HCT116 (cell line): Measurements from ENCODE around the gene EMSY. TPM values are rescaled to one million over a fixed set of nuclear protein-coding genes. Genes with fewer than 3 reads are reported as not detected.
A peak's percentile ranks its signal among the peaks of the same experiment; 100 is the strongest.
"Not testable (repeated sequence)": the region's sequence is repeated elsewhere in the genome, so short reads cannot be mapped to it uniquely, and the experiment has no call there.

Experiments
- ATAC-seq: fragments of 200-7000 bp; cut with Tn5 transposase; 2 replicates; pipeline ENCODE4 v1.9.1; 2020; ENCODE audit warnings: mild to moderate bottlenecking, moderate library complexity
- BruUV-seq: library from RNA; stranded (reverse); fragments of 400-500 nt; replicated peaks from 2 replicates; lab custom pipeline; 2021; lab: Mats Ljungman, UMichigan
- CTCF ChIA-PET: fragments of 300-600 bp; sonication (Branson Sonifier 250); formaldehyde crosslinking; loops from one replicate; lab custom pipeline; 2021; ENCODE audit warnings: antibody characterized with exemption; lab: Charles Lee
- POLR2A ChIA-PET: fragments of 300-600, 350-600 bp; sonication (Branson Sonifier 250); formaldehyde crosslinking; loops from one replicate; lab custom pipeline; 2021; ENCODE audit warnings: antibody characterized with exemption; lab: Charles Lee
- RAD21 ChIA-PET, 2 experiments: fragments of 300-600 bp; sonication (Branson Sonifier 250); formaldehyde crosslinking; loops; one replicate each; lab custom pipeline; 2023; ENCODE audit warnings: low total read pairs in 2 of 2; ENCODE audit not compliant: uncharacterized antibody in 2 of 2, unreplicated experiment in 2 of 2, low non-redundant PET in 1 of 2; lab: Charles Lee
- DNase-seq: peaks from one replicate; pipeline ENCODE4 v3.0.0-alpha.2; 2010; ENCODE audit warnings: low read depth, low spot score
- H2AFZ ChIP-seq: fragments of 200-600 bp; shearing (Covaris generic), sonication (generic); 2 replicates; pipeline ENCODE4 v1.6.1; 2017; ENCODE audit warnings: low read depth, mixed run types, mixed read lengths, antibody characterized with exemption, low read length; ENCODE audit not compliant: poor library complexity, severe bottlenecking
- H3K27ac ChIP-seq: 2 replicates; pipeline ENCODE4 v1.5.1; 2012; ENCODE audit warnings: low read depth, low read length
- H3K27me3 ChIP-seq: fragments of 200-600 bp; sonication (generic); 2 replicates; pipeline ENCODE4 v1.6.1; 2016; ENCODE audit warnings: mixed run types, low read length, mixed read lengths; ENCODE audit not compliant: insufficient read depth
- H3K36me3 ChIP-seq, 2 experiments: fragments of 200-500 bp in 1 of 2; fragments of 200-600 bp in 1 of 2; sonication (Bioruptor generic) in 1 of 2; sonication (generic) in 1 of 2; 2 replicates each; pipeline versions ENCODE4 v1.5.1 to v1.6.1; 2014 to 2016; ENCODE audit warnings: low read length in 2 of 2, inconsistent platforms in 1 of 2, mixed read lengths in 1 of 2, mixed run types in 1 of 2; ENCODE audit not compliant: insufficient read depth in 2 of 2, control insufficient read depth in 1 of 2
- H3K4me1 ChIP-seq, 2 experiments: fragments of 200-600 bp in 1 of 2; sonication (generic) in 1 of 2; 2 replicates each; pipeline versions ENCODE4 v1.5.1 to v1.6.1; 2012 to 2017; ENCODE audit warnings: low read length in 2 of 2, inconsistent platforms in 1 of 2, mild to moderate bottlenecking in 1 of 2, mixed read lengths in 1 of 2, mixed run types in 1 of 2, moderate library complexity in 1 of 2; ENCODE audit not compliant: insufficient read depth in 2 of 2, control insufficient read depth in 1 of 2
- H3K4me2 ChIP-seq: fragments of 200-600 bp; sonication (generic); 2 replicates; pipeline ENCODE4 v1.6.1; 2017; ENCODE audit warnings: mixed run types, low read length, mixed read lengths
- H3K4me3 ChIP-seq, 2 experiments: fragments of 200-600 bp in 1 of 2; sonication (generic) in 1 of 2; replicated peaks in 1 of 2; 2 replicates each; pipeline ENCODE4 v1.5.1; 2011 to 2016; ENCODE audit warnings: low read length in 2 of 2, control low read depth in 1 of 2, low read depth in 1 of 2, mild to moderate bottlenecking in 1 of 2, mixed read lengths in 1 of 2, mixed run types in 1 of 2
- H3K79me2 ChIP-seq: fragments of 200-600 bp; sonication (generic); 2 replicates; pipeline ENCODE4 v1.6.1; 2017; ENCODE audit warnings: mild to moderate bottlenecking, mixed run types, low read length, moderate library complexity, mixed read lengths; ENCODE audit not compliant: insufficient read depth
- H3K9ac ChIP-seq: fragments of 200-600 bp; sonication (generic); 2 replicates; pipeline ENCODE4 v1.6.1; 2016; ENCODE audit warnings: low read length, mixed read lengths
- H3K9me2 ChIP-seq: fragments of 200-600 bp; sonication (generic), shearing (Covaris generic); 2 replicates; pipeline ENCODE4 v1.6.1; 2017; ENCODE audit warnings: mixed run types, mild to moderate bottlenecking, moderate library complexity; ENCODE audit not compliant: insufficient read depth
- H3K9me3 ChIP-seq, 2 experiments: fragments of 200-500 bp in 1 of 2; fragments of 200-600 bp in 1 of 2; sonication (Bioruptor generic) in 1 of 2; sonication (generic) in 1 of 2; 2 replicates each; pipeline ENCODE4 v1.6.1; 2014 to 2017; ENCODE audit warnings: low read length in 2 of 2, mixed read lengths in 2 of 2, inconsistent platforms in 1 of 2, low read depth in 1 of 2, mild to moderate bottlenecking in 1 of 2, mixed run types in 1 of 2, moderate library complexity in 1 of 2; ENCODE audit not compliant: control insufficient read depth in 1 of 2, insufficient read depth in 1 of 2
- H4K20me1 ChIP-seq: fragments of 200-600 bp; sonication (generic), shearing (Covaris generic); 2 replicates; pipeline ENCODE4 v1.6.1; 2017; ENCODE audit warnings: mixed run types, mild to moderate bottlenecking, moderate library complexity; ENCODE audit not compliant: insufficient read depth
- ATF3 ChIP-seq: IDR thresholded peaks from 2 replicates; pipeline ENCODE4 v1.6.1; 2012
- CBX3 ChIP-seq: IDR thresholded peaks from 2 replicates; pipeline ENCODE4 v1.6.1; 2012; ENCODE audit warnings: low read depth
- JUND ChIP-seq: IDR thresholded peaks from 2 replicates; pipeline ENCODE4 v1.6.1; 2012
- POLR2A ChIP-seq: IDR thresholded peaks from 2 replicates; pipeline ENCODE4 v1.7.0; 2011; ENCODE audit warnings: borderline replicate concordance; ENCODE audit not compliant: insufficient read depth, insufficient read length; ENCODE audit errors: extremely low read depth
- intact Hi-C: fragments of 100-400 bp; cut with micrococcal nuclease; formaldehyde crosslinking; loops from 2 replicates; pipeline ENCODE4 v1.10.0; 2022
- total RNA-seq: library from RNA; stranded (reverse); gene quantifications from one replicate; pipeline ENCODE4 v1.2.1, GENCODE V29; 2021; ENCODE audit not compliant: unreplicated experiment

The EMSY gene
- total RNA-seq, 1 experiment from 2014 or later = 22.7 TPM

DNA sequence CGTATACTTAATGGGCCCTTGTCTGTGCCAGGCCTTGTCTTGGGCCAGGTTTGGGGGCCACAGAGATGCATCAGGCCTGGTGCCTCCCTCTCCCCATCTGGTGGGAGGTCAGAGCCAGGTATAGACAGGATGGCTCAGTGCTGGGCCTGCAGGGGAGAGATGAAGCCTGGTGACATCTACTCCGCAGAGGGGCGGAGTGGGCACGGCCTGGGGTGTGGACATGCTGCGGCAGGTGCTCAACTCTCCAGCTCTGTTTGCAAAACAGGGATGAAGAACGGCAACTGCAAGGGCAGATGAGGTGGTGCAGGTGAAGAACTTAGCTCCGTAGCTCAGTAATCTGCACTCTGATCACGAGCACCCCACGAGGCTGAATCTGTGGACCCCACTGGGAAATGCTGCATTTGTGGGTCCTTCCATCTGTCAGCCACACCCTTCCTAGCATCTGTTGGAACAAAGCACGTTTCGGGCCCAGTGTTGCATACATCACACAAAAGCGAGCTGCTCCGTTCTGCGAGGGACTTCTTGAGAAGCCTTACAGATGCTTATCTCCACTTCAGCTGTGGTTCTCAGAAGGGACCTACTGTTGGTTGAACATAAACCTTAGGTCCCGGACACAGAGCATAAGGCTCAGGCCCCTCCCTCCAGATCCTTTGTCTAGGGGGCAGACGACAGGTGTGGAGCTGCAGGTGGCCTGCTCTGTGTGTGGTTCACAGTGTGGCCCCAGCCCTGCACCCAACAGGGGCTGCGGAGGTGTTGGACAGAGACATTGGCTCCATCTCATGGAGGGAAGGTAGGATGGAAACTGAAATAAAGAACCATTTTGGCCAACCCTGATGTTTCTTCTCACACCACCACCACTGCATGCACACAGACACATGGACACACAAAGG lies 147.5 kb downstream of the EMSY start:
- no peaks in the 10 kb centered on the region for H4K20me1 ChIP-seq
- H3K4me3 ChIP-seq = no peak overlapping the region
- no peak overlapping the region; the same call in 1 of the 2 replicates for H3K4me2 ChIP-seq
- H2AFZ ChIP-seq = no peak overlapping the region
- RAD21 ChIA-PET = no interaction called here
- H3K27me3 ChIP-seq = no peaks in the 10 kb centered on the region
- DNase-seq (no peak), ATAC-seq (no peak)
- H3K79me2 ChIP-seq = no peaks in the 10 kb centered on the region
- no peaks in the 10 kb centered on the region for H3K9me3 ChIP-seq
- H3K4me1 ChIP-seq = peaks cover 0 to 7% of the 10 kb centered on the region in 2 experiments; a peak in 2 of 4 replicates
- POLR2A ChIA-PET = no interaction called here
- no peak overlapping the region for H3K27ac ChIP-seq
- intact Hi-C loops = no loop called here
- no peaks in the 10 kb centered on the region for H3K36me3 ChIP-seq
- TF ChIP-seq ATF3 (no peak), CBX3 (no peak), POLR2A (no peak)
- CTCF ChIA-PET = no interaction called here
- no TSS peak for BruUV-seq
- no peak overlapping the region for H3K9ac ChIP-seq
- H3K9me2 ChIP-seq = no peaks in the 10 kb centered on the region

- Histone ChIP-seq H3K79me2 (no peaks in the 10 kb centered on the region), H4K20me1 (no peaks in the 10 kb centered on the region), H3K4me2 (no peak overlapping the region; the same call in 1 of the 2 replicates), H3K9me2 (no peaks in the 10 kb centered on the region), H3K9ac (no peak overlapping the region), H3K4me3 (no peak overlapping the region), H2AFZ (no peak overlapping the region), H3K27ac (no peak overlapping the region), H3K4me1 (peaks cover 0 to 7% of the 10 kb centered on the region in 2 experiments; a peak in 2 of 4 replicates)
- no TSS peak for BruUV-seq
- RAD21 ChIA-PET = no interaction called here
- intact Hi-C loops = no loop called here
- ATAC-seq = peak; percentile 59
- CTCF ChIA-PET = no interaction called here
- POLR2A ChIA-PET = no interaction called here
- TF ChIP-seq JUND = no peak
- TF ChIP-seq, all 23 proteins: peak for 0
- H3K9me3 ChIP-seq = no peaks in the 10 kb centered on the region
- no peak for DNase-seq
- no peaks in the 10 kb centered on the region for H3K36me3 ChIP-seq
- no peaks in the 10 kb centered on the region for H3K27me3 ChIP-seq
Measured at GRCh38 chr11:76592961-76593360, 148.1 kb downstream of the EMSY start.

DNA sequence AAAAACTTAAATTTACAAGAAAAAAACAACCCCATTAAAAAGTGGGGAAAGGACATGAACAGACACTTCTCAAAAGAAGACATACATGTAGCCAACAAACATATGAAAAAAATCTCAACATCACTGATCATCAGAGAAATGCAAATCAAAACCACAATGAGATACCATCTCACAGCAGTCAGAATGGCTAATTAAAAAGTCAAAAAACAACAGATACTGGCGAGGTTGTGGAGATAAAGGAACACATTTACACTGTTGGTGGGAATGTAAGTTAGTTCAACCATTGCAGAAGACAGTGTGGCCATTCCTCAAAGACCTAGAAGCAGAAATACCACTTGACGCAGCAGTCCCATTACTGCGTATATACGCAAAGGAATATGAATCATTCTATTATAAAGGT lies 150.3 kb downstream of the EMSY start:
- H3K4me2 ChIP-seq, H3K27ac ChIP-seq, POLR2A ChIA-PET, BruUV-seq, H3K9me3 ChIP-seq, H2AFZ ChIP-seq, DNase-seq, H3K4me1 ChIP-seq, H3K9ac ChIP-seq, H3K36me3 ChIP-seq, ATAC-seq, H3K79me2 ChIP-seq, RAD21 ChIA-PET, H4K20me1 ChIP-seq, H3K27me3 ChIP-seq, H3K4me3 ChIP-seq, H3K9me2 ChIP-seq, CTCF ChIA-PET: not testable (repeated sequence)
- intact Hi-C loops = loop anchor here (5.0 kb wide), 1 partner anchor 87 kb away; no protein-coding TSS in a partner anchor
